ENCODE data around the gene CFAP99. TPM values are rescaled to one million over a fixed set of nuclear protein-coding genes. Genes with fewer than 3 reads are reported as not detected.

Gene CFAP99
- total RNA-seq, 4 donors from 2014 or later, result not detected

DNA sequence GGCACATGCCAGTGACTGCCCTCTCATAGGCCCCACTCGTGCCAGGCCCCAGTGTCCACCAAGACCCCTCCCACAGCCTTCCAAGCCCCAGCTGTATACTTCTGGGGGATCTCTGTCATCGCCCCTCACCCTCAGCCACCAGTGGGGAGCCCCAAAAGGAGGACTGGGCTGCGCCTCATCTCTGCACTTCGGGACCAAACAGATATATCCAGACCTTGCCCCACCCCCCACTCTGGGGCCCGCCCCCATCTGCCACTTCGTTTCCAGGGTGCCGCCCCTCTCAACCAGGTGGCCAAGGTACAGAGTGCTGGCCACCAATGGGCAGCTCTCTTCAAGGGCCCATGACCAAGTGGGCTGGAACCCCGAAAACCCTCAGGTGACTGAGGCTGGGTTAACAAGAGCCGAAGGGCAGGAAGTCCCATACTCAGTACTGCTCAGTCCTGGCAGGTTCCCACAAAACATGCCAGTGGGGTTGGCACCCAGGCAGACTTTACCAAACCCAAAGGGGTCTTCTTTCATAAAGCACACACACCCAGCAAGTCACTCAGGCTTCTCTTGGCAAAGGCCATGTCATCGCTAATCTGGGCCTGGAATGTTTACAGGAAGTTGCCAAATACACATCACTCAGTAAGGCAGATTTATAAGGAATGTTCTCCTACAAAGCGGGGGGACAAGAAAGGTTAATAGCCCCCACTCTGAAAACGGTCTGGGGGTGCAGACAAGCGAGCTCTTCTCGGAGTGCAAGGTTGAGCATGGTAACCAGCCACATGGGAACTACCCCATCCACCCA, 4.7 kb upstream of the CFAP99 start:
- intact Hi-C loops (cut with DNase I; ENCODE audit: low total_unique reads) (loop anchor here (1.0 to 10.0 kb wide), 2 partner anchors 48 to 689 kb away; partner anchors contain the start of genes TACC3 and TMEM129), in situ Hi-C loops (cut with MboI; ENCODE audit: low sequenced_read_pairs in 4 of 4) (loop anchor here in 2 of 4 donors (25.0 kb wide), 1 partner anchor 177 kb away; the partner anchor contains the start of genes HAUS3 (in 2 of the 2) and POLN (in 2 of the 2))
- peaks cover 0 to 15% (median 0%) of the 10 kb centered on the region in 3 donors for H3K27me3 ChIP-seq
- no peak overlapping the region for H3K4me3 ChIP-seq
- no peak for ATAC-seq
- H3K27ac ChIP-seq, result peak overlapping the region; percentile 54 to 73 (median 61)
- peaks cover 26 to 43% of the 10 kb centered on the region in 2 donors for H3K4me1 ChIP-seq
- TF ChIP-seq POLR2A (IDR thresholded peaks at IDR 0.05), result no peak
- TF ChIP-seq, protein P1, sequence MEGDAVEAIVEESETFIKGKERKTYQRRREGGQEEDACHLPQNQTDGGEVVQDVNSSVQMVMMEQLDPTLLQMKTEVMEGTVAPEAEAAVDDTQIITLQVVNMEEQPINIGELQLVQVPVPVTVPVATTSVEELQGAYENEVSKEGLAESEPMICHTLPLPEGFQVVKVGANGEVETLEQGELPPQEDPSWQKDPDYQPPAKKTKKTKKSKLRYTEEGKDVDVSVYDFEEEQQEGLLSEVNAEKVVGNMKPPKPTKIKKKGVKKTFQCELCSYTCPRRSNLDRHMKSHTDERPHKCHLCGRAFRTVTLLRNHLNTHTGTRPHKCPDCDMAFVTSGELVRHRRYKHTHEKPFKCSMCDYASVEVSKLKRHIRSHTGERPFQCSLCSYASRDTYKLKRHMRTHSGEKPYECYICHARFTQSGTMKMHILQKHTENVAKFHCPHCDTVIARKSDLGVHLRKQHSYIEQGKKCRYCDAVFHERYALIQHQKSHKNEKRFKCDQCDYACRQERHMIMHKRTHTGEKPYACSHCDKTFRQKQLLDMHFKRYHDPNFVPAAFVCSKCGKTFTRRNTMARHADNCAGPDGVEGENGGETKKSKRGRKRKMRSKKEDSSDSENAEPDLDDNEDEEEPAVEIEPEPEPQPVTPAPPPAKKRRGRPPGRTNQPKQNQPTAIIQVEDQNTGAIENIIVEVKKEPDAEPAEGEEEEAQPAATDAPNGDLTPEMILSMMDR (IDR thresholded peaks at IDR 0.05 in 4 of 5, conservative IDR thresholded peaks at IDR 0.05 in 1 of 5), result no peak
- H3K9me3 ChIP-seq, result no peaks in the 10 kb centered on the region
- no peak for DNase-seq
- H3K36me3 ChIP-seq, result no peaks in the 10 kb centered on the region

DNA sequence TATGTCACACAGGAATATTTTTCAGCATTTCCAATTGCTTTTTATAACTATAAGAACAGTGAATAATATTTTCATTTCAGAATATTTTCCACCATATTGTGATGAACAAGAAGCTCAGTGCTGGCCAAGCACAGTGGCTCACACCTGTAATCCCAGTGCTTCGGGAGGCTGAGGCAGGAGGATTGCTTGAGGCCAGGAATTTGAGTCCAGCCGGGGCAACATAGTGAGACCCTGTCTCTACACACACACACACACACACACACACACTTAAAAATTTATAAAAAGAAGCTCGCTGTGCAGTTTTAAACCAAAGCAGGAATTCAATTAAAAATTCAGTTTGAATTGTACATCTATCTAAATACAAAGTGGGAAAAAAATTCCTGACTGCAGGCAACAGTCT, 3.5 kb upstream of the CFAP99 start:
- TF ChIP-seq POLR2A (IDR thresholded peaks at IDR 0.05), result no peak
- TF ChIP-seq, protein P1 (IDR thresholded peaks at IDR 0.05 in 4 of 5, conservative IDR thresholded peaks at IDR 0.05 in 1 of 5), result no peak
- Histone ChIP-seq H3K9me3 (no peaks in the 10 kb centered on the region), H3K4me3 (no peak overlapping the region), H3K36me3 (no peaks in the 10 kb centered on the region), H3K4me1 (peaks cover 30 to 48% of the 10 kb centered on the region in 2 donors), H3K27ac (no peak overlapping the region), H3K27me3 (peaks cover 0 to 16% (median 0%) of the 10 kb centered on the region in 3 donors)
- intact Hi-C loops (cut with DNase I; ENCODE audit: low total_unique reads) (loop anchor here (5.0 to 10.0 kb wide), 4 partner anchors 122 to 690 kb away; partner anchors contain the start of genes FAM193A, MXD4, TACC3 and TMEM129), in situ Hi-C loops (cut with MboI; ENCODE audit: low sequenced_read_pairs in 4 of 4) (loop anchor here in 2 of 4 donors (25.0 kb wide), 1 partner anchor 178 kb away; the partner anchor contains the start of genes HAUS3 (in 2 of the 2) and POLN (in 2 of the 2))
- DNase-seq (no peak), ATAC-seq (no peak)

DNA sequence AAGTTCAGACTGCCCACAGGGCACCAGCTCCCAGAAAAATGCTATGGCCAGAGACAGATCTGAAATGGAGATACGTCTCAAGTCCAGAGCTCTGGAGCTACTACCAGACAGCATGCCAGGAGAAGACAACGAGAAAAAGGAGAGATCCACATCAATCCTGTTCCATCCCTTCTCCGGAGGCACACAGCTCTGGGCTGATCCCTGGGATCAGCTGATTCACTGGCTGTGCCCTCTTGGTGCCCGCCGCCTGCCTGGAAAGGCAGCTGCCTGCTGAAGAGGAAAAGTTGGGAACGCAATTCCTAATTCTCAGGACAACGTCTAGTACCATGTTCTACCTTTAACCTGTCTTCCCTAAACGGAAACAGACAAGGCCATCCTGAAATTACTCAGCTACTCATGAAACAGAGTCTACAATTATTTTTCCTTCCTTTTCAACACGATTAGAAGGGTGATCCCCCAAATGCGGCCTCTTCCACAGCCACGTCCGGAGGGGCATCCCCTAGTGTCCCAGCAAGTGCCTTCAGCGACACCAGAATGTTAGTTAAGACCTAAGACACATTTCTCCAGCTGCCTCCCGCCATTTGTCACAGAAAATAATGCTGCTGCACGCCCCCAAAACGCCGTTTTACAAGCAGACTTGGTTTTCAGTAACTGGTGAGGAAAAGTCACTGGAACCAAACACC, 2.7 kb upstream of the CFAP99 start:
- peaks cover 0 to 23% (median 7%) of the 10 kb centered on the region in 3 donors for H3K27me3 ChIP-seq
- peaks cover 30 to 48% of the 10 kb centered on the region in 2 donors for H3K4me1 ChIP-seq
- H3K27ac ChIP-seq, result peak overlapping the region in 1 of 4 donors; percentile 21
- no peak for TF ChIP-seq POLR2A (IDR thresholded peaks at IDR 0.05)
- TF ChIP-seq, protein P1 (IDR thresholded peaks at IDR 0.05 in 4 of 5, conservative IDR thresholded peaks at IDR 0.05 in 1 of 5), result no peak
- DNase-seq (no peak), ATAC-seq (no peak)
- intact Hi-C loops (cut with DNase I; ENCODE audit: low total_unique reads), result loop anchor here (5.0 to 10.0 kb wide), 4 partner anchors 121 to 691 kb away; partner anchors contain the start of genes FAM193A, MXD4, TACC3 and TMEM129
- in situ Hi-C loops (cut with MboI; ENCODE audit: low sequenced_read_pairs in 4 of 4), result loop anchor here in 2 of 4 donors (25.0 kb wide), 1 partner anchor 179 kb away; the partner anchor contains the start of genes HAUS3 (in 2 of the 2) and POLN (in 2 of the 2)
- peak overlapping the region; percentile 57 to 73 (median 64) for H3K4me3 ChIP-seq
- no peaks in the 10 kb centered on the region for H3K9me3 ChIP-seq
- H3K36me3 ChIP-seq, result no peaks in the 10 kb centered on the region

DNA sequence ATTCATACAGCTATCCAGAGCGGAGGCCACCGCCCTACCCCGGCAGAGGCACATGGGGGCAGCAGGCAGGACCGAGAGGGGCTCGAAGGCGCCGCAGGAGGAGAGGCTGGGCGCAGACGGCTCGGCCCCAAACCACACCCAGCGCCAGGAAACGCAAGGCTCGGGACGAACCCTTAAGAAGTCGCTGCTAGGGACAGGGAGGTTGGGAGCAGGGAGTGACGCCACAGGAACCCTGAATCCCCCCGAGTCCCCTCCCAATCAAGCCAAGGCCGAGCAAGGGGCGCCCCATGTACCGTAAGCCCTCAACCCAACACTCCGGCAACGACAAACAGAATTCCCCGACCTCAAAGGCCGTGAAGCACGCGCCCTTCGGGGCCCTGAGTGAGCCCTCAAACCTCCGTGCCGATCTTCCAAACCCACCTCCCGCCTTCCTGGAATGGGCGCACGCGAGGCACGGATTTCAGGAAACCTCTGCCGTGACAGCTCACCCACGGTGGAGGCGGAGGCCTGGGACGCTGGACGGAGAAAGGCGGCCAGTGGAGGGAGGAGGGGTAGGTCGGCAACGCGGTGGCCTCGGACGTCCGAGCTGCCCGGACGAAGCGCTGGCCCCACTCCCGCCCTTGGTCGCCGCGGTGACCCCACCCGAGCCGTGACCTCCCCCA, 2.1 kb upstream of the CFAP99 start:
- H3K4me3 ChIP-seq, result peak overlapping the region; percentile 57 to 73 (median 64)
- H3K36me3 ChIP-seq, result no peaks in the 10 kb centered on the region
- peaks cover 0 to 23% (median 10%) of the 10 kb centered on the region in 3 donors for H3K27me3 ChIP-seq
- intact Hi-C loops (cut with DNase I; ENCODE audit: low total_unique reads) (loop anchor here (5.0 to 10.0 kb wide), 4 partner anchors 121 to 692 kb away; partner anchors contain the start of genes FAM193A, MXD4, TACC3 and TMEM129), in situ Hi-C loops (cut with MboI; ENCODE audit: low sequenced_read_pairs in 4 of 4) (loop anchor here in 2 of 4 donors (25.0 kb wide), 1 partner anchor 179 kb away; the partner anchor contains the start of genes HAUS3 (in 2 of the 2) and POLN (in 2 of the 2))
- DNase-seq (no peak), ATAC-seq (no peak)
- H3K9me3 ChIP-seq, result no peaks in the 10 kb centered on the region
- peaks cover 30 to 48% of the 10 kb centered on the region in 2 donors for H3K4me1 ChIP-seq
- TF ChIP-seq, protein P1 (IDR thresholded peaks at IDR 0.05 in 4 of 5, conservative IDR thresholded peaks at IDR 0.05 in 1 of 5), result no peak
- no peak for TF ChIP-seq POLR2A (IDR thresholded peaks at IDR 0.05)
- peak overlapping the region in 1 of 4 donors; percentile 21 for H3K27ac ChIP-seq
